Heart right ventricle (tissue), 16 donors: ENCODE measurements around the gene SLC7A8. TPM values are rescaled to one million over a fixed set of nuclear protein-coding genes. Genes with fewer than 3 reads are reported as not detected.

Experiments used
- ATAC-seq, 8 donors: fragments of 200-7000 bp; cut with Tn5 transposase; one replicate each; pipeline ENCODE4 v1.9.1; 2020; ENCODE audit warnings: mild to moderate bottlenecking in 8 of 8, moderate library complexity in 8 of 8, moderate number of reproducible peaks in 1 of 8
- DNase-seq, 2 donors: peaks; one replicate each; pipeline ENCODE4 v3.0.0-alpha.2; 2020
- H3K27ac ChIP-seq, 10 donors: fragments of 200-600 bp; sonication (generic) in 2 of 10; one replicate each; pipeline versions ENCODE4 v1.5.0 to v1.8.0; 2020 to 2022; ENCODE audit warnings: mild to moderate bottlenecking in 3 of 10
- H3K27me3 ChIP-seq, 7 donors: fragments of 200-600 bp; one replicate each; pipeline ENCODE4 v1.8.0; 2021 to 2022; ENCODE audit warnings: mild to moderate bottlenecking in 2 of 7
- H3K36me3 ChIP-seq, 9 donors: fragments of 200-600 bp; sonication (generic) in 1 of 9; one replicate each; pipeline versions ENCODE4 v1.5.0 to v1.8.0; 2020 to 2022; ENCODE audit warnings: mild to moderate bottlenecking in 2 of 9
- H3K4me1 ChIP-seq, 9 donors: fragments of 200-600 bp; sonication (generic) in 1 of 9; one replicate each; pipeline versions ENCODE4 v1.5.0 to v1.8.0; 2020 to 2022; ENCODE audit warnings: mild to moderate bottlenecking in 4 of 9
- H3K4me3 ChIP-seq, 10 donors: fragments of 200-600 bp; sonication (generic) in 2 of 10; one replicate each; pipeline versions ENCODE4 v1.5.0 to v1.8.0; 2020 to 2022; ENCODE audit warnings: mild to moderate bottlenecking in 7 of 10, moderate library complexity in 2 of 10
- H3K9me3 ChIP-seq, 11 donors: fragments of 200-600 bp in 10 of 11; sonication (generic) in 2 of 11; one replicate each; pipeline versions ENCODE4 v1.5.0 to v1.8.0; 2013 to 2022; ENCODE audit warnings: mild to moderate bottlenecking in 2 of 11, control low read depth in 1 of 11, moderate library complexity in 1 of 11
- WGBS, 2 donors: extraction: QIAGEN DNeasy Blood & Tissue Kit; methylation state at CpG; one replicate each; pipeline ENCODE4 v1.1.7; 2013; ENCODE audit warnings: inconsistent platforms in 1 of 2; 5-methylcytosine and 5-hydroxymethylcytosine counted together
- intact Hi-C, 10 donors: fragments of 100-400 bp; cut with DNase I; formaldehyde crosslinking; loops; one replicate each; pipeline versions ENCODE4 v1.11.1 to v1.14.2; 2022
- polyA plus RNA-seq, 2 donors: library from polyadenylated mRNA; stranded (reverse); fragments of 200-250 nt; gene quantifications; one replicate each; pipeline ENCODE4 v1.2.3, GENCODE V29; 2013
- total RNA-seq, 10 donors: library from RNA; stranded (reverse); fragmentation: NEBNext Ultra II Directional in 3 of 10; extraction: Animal tissue kit (Norgen Biotek cat#: 25700) in 3 of 10; gene quantifications; one replicate each; pipeline versions ENCODE4 v1.2.1 to v1.2.4, GENCODE V29; 2021 to 2023
- TF ChIP-seq, protein P1 (sequence below), 9 donors: fragments of 200-600 bp; sonication (generic) in 2 of 9; IDR thresholded peaks; one replicate each; pipeline versions ENCODE4 v1.5.0 to v1.8.0; 2021 to 2022; ENCODE audit warnings: antibody characterized with exemption in 9 of 9, mild to moderate bottlenecking in 5 of 9, moderate library complexity in 1 of 9
- donor health status: Arrhythmogenic right ventricular cardiomyopathy.
- donor health status: ischemic (EF 13 %, LVEDD 7.1; RV severe dilation, severe dysfunction).
- donor health status: healthy with polysubstance abuse.
- donor health status: DM: no; HTN: yes; CAD: no.
- donor health status: DM: no; HTN: no; CAD: no.
- donor health status: ischemic (EF 25% LVEDD 6.9; RV normal size, moderate dysfunction).
- donor health status: ischemic (EF 25% LVEDD 5.7; RV mildly dilated, moderate dysfunction).
- donor health status: healthy.
- donor health status: DM: yes; HTN: yes; CAD: no.
- donor health status: Ischemic cardiomyopathy.
- donor health status: ischemic (EF 35%, LVEDD 5.7; RV mildly dilated, moderate dysfunction).
- donor health status: nonischemic (EF 11% LVEDD 7.7; RV severe dilation, severe dysfunction).
- donor health status: DM: yes; HTN: yes; CAD: no.
- donor health status: PGD.
- donor health status: ischemic (EF 29% LVEDD 5.4; RV normal size, mild dysfunction).
- donor health status: nonischemic (EF 23%, LVEDD 6.1; RV moderate dilation, normal function).

The SLC7A8 gene
- total and polyA plus RNA-seq, 12 donors = 5.9 to 14.9 (median 9.6) TPM

DNA sequence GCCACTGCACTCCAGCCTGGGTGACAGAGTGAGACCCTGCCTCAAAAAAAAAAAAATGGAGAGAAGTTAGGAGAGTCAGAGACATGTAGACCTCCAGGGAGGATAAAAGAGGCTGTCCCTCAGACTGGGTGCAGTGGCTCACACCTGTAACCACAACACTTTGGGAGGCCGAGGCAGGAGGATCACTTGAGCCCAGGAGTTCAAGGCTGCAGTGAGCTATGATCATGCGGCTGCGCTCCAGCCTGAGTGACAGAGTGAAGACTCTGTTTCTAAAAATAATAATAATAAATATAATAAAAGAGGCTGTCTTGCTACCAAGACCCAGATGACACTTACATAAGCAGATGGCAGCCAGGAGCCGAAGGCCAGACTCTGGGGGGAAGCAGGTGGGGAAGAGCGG lies 18.5 kb downstream of the SLC7A8 start:
- Histone ChIP-seq H3K27ac (no peak overlapping the region), H3K36me3 (no peaks in the 10 kb centered on the region), H3K9me3 (no peaks in the 10 kb centered on the region), H3K4me3 (no peak overlapping the region), H3K27me3 (no peaks in the 10 kb centered on the region), H3K4me1 (peaks cover 0 to 62% (median 16%) of the 10 kb centered on the region in 9 donors)
- TF ChIP-seq, protein P1, sequence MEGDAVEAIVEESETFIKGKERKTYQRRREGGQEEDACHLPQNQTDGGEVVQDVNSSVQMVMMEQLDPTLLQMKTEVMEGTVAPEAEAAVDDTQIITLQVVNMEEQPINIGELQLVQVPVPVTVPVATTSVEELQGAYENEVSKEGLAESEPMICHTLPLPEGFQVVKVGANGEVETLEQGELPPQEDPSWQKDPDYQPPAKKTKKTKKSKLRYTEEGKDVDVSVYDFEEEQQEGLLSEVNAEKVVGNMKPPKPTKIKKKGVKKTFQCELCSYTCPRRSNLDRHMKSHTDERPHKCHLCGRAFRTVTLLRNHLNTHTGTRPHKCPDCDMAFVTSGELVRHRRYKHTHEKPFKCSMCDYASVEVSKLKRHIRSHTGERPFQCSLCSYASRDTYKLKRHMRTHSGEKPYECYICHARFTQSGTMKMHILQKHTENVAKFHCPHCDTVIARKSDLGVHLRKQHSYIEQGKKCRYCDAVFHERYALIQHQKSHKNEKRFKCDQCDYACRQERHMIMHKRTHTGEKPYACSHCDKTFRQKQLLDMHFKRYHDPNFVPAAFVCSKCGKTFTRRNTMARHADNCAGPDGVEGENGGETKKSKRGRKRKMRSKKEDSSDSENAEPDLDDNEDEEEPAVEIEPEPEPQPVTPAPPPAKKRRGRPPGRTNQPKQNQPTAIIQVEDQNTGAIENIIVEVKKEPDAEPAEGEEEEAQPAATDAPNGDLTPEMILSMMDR (IDR thresholded peaks at IDR 0.05) = no peak
- 94 to 97% methylated on average over 5 of the region's 5 CpGs for WGBS, 2 donors
- intact Hi-C loops = no loop called here
- ATAC-seq (no peak), DNase-seq (no peak)

DNA sequence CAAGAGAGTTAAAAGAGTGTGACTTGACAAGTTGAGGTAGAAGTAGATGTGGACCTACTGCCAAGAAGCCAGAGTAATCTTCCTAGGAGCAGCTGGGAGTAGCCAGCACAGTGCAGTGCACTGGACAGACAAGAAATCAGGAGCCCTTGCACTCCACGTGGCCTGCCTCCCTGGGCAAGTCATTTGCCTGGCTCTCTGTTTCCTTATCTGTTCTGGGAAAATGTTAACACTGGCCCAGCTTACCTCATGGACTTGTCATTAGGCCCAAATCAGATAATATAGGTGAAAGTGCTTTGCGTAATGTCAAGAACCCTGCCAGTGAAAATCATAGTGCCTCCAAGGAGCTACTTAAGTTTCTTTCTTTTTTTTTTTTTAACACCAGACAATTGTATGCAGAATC lies 19.2 kb downstream of the SLC7A8 start:
- intact Hi-C loops = no loop called here
- Histone ChIP-seq H3K27ac (no peak overlapping the region), H3K4me1 (peaks cover 0 to 69% (median 16%) of the 10 kb centered on the region in 9 donors), H3K36me3 (no peaks in the 10 kb centered on the region), H3K9me3 (no peaks in the 10 kb centered on the region), H3K4me3 (no peak overlapping the region), H3K27me3 (no peaks in the 10 kb centered on the region)
- 70 to 82% methylated on average over 2 of the region's 2 CpGs for WGBS, 2 donors
- ATAC-seq = no peak
- DNase-seq = no peak
- TF ChIP-seq, protein P1 (IDR thresholded peaks at IDR 0.05) = no peak

DNA sequence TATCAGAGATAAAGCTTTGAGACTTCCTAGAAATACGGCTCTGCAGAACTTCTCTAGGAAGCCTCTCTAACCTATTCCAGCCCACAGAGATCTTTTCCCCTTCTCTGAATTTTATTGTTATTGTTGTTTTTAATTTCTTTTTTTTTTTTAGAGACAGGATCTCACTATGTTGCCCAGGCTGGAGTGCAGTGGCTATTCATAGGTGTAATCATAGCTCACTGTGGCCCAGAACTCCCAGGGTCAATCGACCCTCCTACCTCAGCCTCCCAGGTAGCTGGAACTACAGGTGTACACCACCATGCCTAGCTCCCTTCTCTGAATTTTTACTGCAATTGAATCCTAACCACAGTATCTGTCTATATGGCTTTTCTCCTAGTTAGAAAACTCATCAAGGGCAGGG lies 19.6 kb downstream of the SLC7A8 start:
- peak overlapping the region in 1 of 10 donors; percentile 86 for H3K27ac ChIP-seq
- WGBS, 2 donors = 86 to 96% methylated on average over 2 of the region's 2 CpGs

DNA sequence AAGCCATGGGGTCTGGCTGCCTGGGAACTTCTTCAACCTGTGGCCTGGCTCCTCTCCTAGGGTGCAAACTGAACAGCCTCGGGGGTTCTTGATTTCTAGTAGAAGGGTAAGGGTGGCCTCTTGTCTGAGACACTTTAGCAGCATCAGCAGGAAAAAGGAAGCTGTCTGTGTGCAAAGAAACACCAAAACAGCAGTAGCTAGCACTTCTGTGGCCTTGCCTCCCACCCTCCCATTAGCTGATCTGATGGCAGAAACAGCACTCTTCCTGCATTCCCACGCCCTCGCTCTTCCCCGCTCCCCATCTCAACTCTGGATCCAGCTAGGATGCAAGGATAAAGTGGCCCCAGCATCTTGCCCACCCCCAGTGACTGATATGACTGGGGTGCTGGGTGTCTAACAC lies 20.7 kb downstream of the SLC7A8 start:
- intact Hi-C loops = no loop called here
- no peak overlapping the region for H3K4me3 ChIP-seq
- no peaks in the 10 kb centered on the region for H3K9me3 ChIP-seq
- H3K27ac ChIP-seq = peak overlapping the region in 1 of 10 donors; percentile 86
- 66 to 72% methylated on average over 4 of the region's 4 CpGs for WGBS, 2 donors
- peaks cover 0 to 61% (median 8%) of the 10 kb centered on the region in 9 donors for H3K4me1 ChIP-seq
- DNase-seq (no peak), ATAC-seq (peak in 2 of 8 donors; percentile 23 to 33)
- no peaks in the 10 kb centered on the region for H3K36me3 ChIP-seq
- no peaks in the 10 kb centered on the region for H3K27me3 ChIP-seq
- TF ChIP-seq, protein P1 (IDR thresholded peaks at IDR 0.05) = no peak

More for the DNA sequence above, 19.6 kb downstream of the SLC7A8 start:
- Histone ChIP-seq H3K4me1 (peaks cover 0 to 71% (median 16%) of the 10 kb centered on the region in 9 donors), H3K9me3 (no peaks in the 10 kb centered on the region), H3K4me3 (no peak overlapping the region), H3K27me3 (no peaks in the 10 kb centered on the region), H3K36me3 (no peaks in the 10 kb centered on the region)
- no peak for ATAC-seq
- DNase-seq = no peak
- TF ChIP-seq, protein P1 (IDR thresholded peaks at IDR 0.05) = no peak
- intact Hi-C loops = no loop called here
